GM18511 (cell line): ENCODE data around the gene MARK3.
"Not testable (repeated sequence)": the region's sequence is repeated elsewhere in the genome, so short reads cannot be mapped to it uniquely, and the experiment has no call there.

Experiments
- ATAC-seq: cut with Tn5 transposase; IDR thresholded peaks from one replicate; pipeline ENCODE4 v1.9.1; 2021; ENCODE audit warnings: mild to moderate bottlenecking, moderate library complexity; ENCODE audit not compliant: unreplicated experiment

The MARK3 gene

DNA sequence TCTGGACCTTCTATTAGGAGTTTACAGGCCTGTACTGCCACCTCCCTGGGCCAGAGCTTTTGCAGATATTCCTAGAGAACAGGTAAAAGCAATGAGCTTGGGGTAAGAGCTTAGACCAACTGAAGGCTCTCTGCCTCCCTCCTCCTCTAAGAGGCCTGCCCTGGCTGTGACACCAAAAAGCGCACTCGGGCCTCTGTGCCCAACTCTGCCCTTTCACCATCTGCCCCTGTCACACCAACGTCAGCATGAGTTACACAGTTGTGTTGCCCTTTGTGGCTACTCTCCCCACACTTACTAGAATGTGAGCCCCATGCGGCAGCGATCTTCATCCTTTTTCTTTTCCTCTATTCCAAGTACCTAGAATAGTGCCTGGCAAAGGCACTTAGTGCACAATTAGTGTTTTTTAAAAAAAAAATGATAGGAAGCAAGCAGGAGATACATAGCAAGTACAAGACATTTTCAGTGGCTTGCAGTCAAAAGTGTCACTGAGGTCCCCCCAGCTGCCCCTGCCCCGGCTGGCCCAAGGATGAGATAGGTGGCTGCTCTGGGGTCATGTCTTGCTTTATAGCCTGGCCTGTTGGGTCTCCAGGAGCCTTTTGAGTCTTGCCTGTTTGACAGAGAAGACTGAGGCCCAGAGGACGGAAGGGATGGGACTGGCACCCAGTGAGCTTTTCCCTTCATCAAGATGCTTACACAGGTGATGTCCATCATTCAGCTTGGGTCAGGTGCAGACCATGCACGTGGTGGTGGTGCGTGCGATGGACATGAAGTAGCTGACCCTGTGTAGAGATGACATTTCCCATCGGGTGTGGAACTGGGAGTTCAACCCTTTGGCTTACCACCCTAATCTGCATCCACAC lies 124.9 kb downstream of the MARK3 start:
- no peak for ATAC-seq

DNA sequence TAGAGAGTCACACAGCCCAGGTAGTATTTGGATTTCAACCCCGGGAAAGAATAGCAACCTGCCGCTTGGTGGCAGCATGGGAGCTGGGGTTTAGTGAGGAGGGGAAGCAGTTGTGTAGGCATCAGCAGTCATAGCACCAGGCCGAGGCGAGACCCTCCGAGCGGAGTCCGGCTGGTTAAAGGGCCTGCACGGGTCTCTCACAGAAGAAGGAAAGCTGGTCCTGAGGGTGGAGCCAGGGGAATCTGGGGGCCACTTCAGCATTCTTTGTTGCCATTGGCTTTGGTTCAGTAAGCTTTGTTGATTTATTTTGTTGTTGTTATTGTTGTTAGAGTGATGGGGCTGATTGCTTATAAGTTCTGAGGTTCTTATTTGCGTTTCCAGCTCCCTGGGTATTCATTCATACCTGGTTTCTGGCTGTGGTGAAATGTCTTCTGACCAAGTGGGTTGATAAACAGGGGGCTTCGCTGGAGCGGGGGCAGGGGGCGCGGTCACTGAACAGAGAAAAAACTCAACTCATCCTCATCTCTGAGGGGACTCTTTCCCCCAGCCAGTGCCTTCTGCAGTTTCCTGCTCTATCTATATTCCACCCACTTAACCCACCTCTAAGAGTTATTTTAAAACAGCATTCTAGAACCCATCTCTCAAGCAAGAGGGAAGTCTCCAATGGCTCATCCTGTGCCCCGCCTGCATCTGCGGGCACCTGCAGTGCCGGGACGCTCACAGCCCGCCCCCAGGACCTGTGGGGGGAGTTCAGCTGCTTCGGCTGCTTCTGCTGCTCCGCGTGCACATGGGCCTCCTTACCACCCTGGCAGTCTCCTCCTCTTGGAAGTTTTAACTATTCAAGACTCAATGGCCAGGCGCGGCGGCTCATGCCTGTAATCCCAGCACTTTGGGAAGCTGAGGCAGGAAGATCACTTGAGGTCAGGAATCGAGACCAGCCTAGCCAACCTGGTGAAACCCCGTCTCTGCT lies 125.8 kb downstream of the MARK3 start:
- ATAC-seq, result no peak

DNA sequence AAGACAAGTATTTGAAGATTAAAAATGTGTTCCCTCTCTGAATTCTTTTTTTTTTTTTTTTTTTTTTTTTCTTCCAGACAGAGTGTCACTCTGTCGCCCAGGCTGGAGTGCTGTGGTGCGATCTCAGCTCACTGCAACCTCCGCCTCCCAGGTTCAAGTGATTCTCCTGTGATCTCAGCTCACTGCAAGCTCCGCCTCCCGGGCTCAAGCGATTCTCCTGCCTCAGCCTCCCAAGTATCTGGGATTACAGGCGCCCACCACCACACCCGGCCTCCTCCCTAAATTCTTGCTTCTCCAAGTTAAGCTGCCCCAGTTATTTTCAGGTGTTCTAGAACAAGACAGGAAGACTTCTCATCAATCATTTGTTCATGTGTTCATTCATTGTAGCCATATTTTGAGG lies 127.0 kb downstream of the MARK3 start:
- not testable (repeated sequence) for ATAC-seq

DNA sequence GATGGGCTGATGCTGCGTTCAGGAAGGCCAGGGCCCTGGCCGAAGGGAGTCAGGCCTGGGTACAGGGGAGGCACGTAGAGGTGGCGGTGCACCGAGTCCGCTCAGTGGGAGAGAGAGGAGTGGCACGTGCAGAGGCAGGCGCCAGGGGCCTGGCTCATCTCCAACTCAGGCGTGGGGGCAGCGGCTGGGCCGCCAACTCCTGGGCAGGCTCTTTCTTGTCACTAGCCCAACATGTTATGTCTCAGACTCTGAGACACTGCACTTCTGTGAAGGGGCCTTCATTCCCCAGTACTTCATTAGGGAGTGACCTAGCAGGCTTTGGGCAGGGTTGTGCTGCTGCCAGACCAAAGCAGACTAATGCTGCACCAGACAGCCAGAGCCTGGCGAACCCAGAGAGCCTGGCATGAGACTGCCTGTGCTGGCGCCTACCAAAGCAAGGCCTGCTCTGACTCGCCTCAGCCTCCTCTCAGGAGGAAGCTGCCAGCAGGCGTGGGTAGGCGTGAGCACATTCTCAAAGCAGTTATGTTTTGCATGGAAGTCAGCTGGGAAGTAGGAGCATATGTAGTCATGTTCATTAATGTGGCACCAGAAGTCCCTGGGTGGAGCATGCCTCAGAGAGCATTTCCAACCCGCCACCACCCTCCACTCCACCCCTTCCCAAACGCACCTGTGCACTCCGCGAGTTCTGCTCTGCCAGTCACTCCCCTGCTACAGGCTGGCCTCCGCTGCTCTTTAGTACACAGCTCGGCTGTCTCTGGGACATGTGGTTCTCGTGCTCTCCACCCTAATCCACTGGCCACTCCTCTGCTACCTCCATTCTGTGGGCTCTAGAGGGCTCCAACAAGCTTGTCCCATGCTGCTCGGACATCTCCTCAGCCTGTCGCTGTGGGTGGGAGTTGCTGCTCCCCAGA lies 127.7 kb downstream of the MARK3 start:
- no peak for ATAC-seq

DNA sequence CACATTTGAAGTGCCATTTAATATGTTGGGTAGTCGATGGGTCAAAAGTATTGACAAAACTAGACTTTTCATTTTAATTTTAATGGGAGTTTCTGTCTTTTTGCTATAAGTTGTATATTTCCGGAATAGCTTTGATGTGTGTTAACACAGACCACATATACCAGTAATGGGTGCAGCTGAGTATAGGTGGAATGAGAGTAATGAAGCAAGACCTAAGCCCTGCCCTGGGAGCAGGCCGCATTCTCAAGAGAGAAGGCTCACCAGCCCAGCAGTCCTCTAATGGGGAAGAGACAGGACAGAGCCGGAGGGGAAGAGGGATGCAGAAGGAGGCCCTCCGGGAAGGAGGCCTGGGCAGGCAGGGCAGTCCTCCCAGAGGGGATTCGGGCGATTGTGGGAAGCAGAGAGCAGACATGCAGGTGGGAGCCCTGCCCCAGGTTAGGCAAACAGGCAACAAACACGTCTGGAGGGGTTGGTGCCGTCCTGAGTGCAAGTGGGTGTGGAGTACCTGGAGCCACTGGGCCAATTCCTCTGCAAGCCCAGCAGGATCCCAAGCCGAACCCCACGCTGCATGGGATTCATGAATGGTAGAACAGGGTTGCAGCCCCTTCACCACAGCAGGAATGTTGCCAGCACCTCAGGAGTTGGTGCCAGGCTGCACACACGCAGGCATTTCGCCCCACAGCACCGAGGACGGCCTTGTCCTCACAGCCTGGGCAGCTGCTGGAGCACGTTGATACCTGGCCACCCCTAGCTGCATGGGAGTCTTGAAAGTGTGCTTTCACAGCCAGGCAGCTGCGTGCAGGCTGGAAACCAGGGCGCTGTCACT lies 129.6 kb downstream of the MARK3 start:
- ATAC-seq, result no peak

DNA sequence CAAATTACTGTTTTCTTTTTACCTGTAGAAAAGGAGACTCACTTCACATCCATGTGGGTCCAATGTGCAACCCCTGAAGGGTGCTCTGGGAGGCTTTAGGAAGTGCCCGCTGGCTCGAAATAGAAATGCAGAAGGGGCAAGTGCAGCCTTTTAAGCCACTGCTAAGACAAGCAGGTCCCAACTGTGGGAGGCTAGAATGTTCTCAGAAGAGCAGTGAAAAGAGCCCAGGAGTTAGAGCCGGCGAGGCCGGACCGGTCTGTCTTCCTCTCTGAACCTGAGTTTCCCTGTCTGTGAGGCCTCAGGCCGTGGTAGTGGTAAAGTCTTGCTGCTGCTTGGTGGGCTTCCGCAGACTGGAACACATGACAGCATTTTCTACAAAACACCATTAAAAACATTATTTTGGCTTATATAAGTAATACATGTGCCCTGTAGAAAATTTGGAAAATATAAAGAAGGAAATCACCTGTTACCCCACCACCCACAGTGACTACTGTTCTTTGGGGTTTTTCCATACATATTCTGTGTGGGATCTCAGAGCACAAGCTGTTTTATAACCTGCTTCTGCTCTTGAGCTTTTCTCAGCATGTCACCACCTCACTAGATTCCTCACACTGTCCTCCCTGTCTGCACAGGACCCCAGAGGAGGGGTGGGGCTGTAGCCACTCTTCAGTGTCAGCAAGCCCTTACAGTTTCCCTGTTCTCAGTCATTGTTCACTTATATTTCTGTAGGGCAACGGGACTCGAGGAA lies 131.4 kb downstream of the MARK3 start:
- no peak for ATAC-seq

DNA sequence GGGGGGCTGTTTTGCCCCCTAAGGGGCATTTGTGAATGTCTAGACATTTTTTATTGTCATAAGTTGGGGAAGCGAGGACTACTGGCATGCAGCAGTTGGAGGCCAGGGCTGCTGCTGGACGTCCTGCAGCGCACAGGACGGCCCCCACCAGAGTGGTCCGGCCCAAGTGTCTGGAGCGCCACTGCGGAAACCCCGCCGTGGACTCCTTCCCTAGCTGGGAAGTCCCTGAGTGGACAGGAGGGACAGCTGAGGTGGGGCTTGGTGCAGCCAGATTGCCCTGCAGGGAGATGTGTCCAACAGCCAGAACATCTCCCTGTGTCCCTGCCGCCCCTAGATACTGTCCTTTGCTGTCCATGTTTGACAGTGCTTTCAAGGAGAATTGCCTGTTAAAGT lies 132.0 kb downstream of the MARK3 start:
- ATAC-seq, result no peak

DNA sequence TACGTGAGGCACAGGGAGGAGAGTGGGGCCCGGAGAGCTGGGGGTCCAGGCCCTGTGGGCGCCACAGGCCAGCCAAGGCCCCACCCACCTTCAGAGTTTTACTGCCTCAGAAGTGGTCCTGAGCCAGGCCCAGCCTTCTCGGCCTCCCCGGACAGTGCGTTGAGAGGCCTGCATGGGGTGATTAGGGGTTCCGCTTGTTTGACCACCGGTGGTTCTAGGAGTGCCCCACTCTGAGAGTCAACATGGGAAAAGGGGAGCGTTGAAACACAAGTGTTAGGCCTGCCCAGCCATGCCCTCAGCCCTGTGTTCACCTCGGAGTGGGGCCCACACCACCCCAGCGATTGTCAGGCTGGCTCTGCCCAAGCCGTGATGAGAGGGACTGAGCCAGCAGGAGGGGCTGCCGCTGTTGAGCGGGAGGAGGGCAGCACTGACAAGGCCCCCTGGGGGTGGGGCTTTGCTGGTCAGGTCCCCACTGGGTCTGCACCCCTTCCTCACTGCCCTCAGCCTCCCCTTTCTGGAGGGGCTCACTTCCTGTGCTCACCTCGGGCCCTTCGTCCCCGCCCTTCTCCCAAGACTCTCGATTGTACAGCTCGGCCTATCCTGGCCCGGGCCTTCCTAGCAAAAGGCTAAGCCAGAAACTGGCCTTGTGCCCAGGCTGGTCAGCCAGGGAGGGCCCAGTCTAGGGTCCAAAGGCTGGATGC lies 132.7 kb downstream of the MARK3 start:
- ATAC-seq, result no peak

DNA sequence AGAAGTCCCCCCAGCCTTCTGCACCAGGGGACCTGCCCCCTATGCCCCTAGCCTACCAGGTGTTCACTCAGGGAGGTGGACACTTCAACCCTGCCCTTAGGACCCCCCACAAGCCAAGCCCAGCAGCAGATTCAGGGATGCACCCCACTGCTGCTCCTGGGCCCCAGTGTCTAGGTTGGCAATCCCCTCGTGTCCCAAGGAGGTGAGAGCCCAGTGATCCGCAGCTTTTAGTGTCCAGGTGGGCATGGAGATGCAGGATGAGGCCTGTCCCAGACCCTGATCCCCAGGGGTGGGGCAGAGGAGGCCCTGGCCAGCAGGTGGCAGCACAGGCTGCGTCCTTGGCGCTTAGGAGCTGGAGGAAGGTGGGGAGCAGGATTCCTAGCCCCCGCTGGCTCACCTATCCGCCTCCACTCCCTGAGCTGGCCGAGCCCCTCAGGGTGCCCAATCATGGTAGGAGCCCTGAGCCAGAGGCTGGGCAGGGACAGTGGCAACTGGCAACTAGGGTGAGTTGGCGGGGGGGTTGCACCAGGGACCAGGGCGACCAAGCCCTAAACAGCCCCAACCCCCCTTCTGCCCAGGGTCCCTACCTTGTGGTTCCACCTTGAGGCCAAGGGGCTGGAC lies 133.3 kb downstream of the MARK3 start:
- ATAC-seq, result no peak

DNA sequence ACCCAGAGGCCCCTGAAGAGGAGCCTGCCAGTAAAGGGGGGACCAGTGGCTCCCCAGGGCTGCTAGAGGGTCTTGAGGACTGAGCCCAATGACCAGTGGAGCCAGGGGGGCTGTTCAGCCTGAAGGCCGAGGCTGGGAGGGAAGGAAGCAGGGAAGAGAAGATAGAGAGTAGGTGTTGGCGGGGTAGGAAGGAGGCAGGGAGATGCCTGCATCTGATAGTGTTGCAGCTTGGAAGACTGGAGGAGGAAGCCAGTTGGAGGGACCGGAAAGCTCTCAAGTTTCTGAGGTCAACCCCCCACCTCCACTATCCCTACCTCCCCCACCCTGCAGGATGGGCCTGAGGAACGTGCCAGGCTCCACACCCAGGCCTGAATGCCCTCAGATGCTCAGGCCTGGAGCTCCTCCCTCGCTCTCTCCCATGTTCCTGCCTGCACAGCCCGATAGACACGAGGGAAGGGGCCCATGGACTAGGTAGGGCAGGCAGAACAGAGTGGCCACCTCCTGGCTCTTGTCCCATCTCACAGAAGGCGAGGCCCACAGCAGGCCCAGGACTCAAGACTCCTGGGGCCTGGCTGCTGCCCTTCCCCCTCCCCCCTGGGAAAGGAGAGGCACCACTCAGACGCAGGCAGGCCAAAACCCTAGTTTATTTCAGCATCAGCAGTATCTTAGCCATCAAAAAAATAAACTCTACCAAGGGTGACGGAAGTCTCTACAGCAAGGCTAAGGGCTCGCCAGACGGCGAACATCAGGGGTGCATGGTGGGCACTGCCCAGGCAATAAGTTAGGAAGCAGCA lies 134.0 kb downstream of the MARK3 start:
- ATAC-seq, result no peak

DNA sequence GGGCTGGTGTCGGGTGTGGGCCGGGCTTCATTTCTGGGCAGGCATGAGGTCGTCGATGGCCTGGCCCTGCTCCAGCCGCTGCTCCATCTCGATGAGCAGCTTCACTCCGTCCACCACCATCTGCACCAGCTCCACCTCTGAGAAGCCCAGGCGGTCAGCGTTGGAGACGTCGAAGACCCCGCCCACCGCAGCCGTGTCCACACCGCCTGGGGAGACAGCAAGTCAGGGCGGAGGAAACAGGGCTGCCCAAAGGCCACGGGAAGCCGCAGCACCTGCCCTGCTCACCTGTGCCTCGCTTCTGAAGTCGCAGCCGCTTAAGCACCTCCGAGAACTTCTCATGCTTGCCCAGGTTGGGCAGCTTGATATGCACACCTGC lies 134.6 kb downstream of the MARK3 start:
- no peak for ATAC-seq

DNA sequence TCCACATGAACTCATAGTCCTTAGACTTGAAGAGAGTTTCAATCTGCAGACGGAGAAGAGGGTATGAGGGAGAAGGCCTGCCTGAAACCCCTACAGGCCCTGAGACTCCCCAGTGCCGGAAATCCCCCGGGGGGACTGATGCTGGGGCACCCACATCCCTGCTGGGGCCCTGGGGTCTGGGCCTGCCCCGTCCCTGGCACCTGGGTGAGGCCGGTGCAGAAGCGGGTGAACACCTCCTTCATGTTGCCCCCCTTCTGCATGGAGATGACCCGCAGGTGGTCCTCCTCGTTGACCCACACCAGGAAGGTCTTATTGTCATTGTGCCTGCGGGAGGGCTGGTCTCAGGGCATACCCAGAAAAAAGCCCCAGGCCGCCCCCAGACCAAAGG lies 135.0 kb downstream of the MARK3 start:
- ATAC-seq, result no peak

DNA sequence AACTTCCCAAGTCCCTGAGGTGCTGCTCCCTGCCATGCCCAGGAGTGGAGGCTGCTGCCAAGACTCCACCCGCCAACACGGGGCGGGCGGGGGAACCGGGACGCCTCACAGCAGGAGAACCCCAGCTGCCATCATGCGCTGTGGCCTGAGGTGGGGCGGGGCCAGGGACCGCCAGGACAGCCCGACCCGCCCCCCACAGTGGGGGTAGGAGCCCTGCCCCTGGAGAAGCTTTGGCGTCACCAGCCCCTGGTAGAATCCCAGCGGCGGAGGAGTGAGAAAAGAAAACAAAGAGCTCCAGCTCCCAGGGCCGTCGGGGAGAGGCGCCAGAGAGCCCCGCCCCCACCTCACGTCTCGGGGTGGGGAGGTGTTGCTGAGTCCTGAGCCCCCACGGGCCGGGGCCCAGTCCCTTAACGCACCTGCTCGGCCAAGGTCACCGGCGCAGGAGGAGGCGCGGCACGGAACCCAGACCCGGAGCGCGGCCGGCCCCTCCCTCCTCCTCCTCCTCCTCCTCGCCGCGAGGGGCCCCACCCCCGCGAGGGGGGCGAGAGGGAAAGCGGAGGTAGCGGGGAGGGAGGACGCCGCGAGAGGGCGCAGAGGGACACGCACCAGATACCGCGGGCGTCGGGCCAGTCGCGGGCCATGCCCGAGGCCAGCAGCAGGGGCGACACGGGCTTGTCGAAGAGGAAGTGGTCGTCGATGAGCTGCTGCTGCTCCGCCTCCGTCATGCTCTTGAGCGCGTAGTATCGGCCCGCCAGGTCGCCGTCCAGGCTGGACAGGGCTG lies 135.6 kb downstream of the MARK3 start:
- peak; percentile 54 for ATAC-seq

DNA sequence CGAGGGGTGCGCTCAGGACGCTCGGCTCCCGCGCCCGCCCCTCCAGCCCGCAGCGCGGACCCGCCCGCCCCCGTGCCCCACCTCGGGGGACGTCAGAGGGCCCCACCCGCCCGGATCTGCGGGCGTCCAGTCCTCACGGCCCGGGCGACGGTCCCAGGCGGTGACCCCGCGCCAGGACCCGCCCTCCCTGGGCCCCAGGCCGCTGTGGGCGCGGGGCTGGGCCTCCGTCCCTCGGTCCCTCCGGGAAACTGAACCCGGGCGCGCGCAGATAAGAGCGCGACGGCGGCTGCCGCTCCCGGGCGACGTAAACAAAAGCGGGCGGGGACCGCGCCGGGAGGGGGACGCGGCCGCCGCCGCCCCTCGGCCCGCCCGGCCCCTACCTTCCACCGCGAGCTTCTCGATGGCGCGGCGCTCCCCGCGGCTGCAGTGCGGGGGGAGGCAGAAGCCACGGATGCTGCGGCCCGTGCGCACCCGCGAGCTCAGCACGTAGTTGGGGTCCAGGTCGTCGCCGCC lies 136.3 kb downstream of the MARK3 start:
- ATAC-seq, result peak; percentile 8

DNA sequence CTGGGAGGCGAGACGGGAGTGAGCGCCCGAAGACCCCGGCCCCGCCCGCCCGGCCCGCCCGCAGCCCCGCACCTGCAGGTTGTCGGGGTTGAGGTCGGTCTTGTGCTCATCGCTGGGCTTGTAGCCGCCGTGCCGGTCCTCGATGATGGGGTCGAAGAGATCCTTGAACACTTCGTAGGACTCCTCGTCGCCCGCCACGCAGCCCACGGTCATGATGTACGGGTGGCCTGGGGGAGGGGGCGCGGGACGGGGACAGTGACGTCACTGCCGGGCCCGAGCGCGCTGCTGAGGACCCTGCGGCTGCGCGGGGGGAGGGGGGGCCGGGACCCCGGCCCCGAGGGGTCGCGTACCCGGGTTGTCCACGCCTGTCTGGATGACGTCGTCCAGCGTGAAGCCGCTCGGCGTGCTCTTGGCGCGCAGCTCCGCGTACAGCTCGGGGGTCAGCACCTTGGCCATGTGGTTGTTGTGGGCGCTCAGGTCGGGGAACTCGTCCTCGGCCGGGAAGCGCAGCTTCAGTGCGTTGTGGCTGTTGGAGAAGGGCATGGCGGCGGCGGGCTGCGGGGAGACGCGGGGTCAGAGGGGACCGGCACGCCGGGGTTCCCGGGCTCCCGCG lies 136.8 kb downstream of the MARK3 start:
- ATAC-seq, result no peak
